M059J (cell line): ENCODE results near the gene APBB2. TPM values are rescaled to one million over a fixed set of nuclear protein-coding genes. Genes with fewer than 3 reads are reported as not detected.
"Not testable (repeated sequence)": the region's sequence is repeated elsewhere in the genome, so short reads cannot be mapped to it uniquely, and the experiment has no call there.

Experiments
- DNase-seq: peaks from one replicate; pipeline ENCODE4 v3.0.0-alpha.2; 2012; ENCODE audit warnings: low read depth
- total RNA-seq: library from RNA; depleted of rRNA; stranded (reverse); fragments of >200 nt; shearing (Covaris generic); gene quantifications from 2 replicates; pipeline ENCODE4 v1.2.3, GENCODE V29; 2014

APBB2 gene
- total RNA-seq, 1 experiment from 2014 or later, result 81.9 TPM

- no peak for DNase-seq
Observed at GRCh38 chr4:40939856-40940255, 274.5 kb downstream of the APBB2 start.

DNA sequence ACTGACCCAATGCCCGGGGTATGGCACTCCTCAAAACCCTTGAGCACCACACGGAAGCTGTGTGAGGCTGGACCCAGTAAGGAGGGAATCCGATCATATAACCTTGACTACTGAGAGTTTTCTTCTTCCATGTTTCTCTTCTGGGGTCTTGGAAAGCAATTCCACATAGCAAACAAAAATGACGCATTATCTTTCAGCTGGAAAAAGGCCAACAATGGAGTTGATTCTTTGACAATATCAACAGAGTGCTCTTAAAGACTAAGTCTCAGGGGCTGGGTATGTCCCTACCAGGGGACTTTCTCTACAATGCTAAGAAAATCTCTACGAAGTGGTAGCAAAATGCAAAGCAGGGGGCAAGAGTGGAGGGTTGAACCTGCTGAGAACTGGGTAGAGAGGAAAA is 276.0 kb downstream of the APBB2 start:
- DNase-seq, result no peak

DNA sequence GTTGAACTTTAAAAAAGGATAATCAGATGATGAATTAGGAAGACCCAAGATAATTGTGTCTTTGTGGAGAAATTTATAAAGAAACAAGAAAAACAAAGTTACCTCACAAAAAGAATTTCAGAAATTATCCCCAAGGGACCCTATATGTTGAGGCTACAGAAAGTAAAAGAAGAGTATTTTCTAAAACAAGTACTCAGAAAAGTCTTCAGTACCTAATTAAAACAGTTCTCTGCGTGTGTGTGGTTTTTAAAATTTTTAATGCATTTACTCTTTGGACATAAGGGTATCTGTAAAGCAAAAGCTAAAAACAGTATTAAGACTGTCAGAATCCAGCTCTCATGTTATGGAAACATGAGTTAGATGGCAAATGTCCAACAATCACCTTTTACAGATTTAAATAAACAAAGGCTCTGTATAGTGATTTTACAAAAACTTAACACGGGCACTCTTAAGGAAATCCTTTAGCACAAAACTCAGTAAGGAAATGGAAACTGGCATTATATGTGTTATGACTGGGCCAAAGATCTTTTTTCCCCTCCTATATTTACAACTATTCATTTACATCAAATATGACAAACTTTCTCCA is 277.1 kb downstream of the APBB2 start:
- DNase-seq, result no peak

DNA sequence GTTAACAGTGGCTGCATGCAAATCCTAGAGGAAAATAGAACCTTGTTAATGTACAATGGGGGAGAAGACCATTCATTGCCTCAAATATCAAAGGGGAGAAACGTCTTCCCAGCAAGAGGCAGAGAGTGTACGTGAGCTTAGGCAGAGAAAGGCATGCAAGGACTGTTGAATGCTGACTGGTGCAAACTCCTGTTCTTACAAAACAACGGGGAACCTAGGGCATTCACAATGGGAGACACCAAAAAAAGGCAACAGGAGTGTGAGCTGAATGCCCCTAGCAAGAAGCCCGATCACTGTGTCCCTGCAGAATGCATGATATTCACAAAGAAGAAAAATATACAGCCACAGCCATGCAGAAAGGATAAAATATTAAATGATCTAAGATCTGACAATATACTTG is 279.7 kb downstream of the APBB2 start:
- DNase-seq, result no peak

- no peak for DNase-seq
Observed at GRCh38 chr4:40933272-40934053, 280.9 kb downstream of the APBB2 start.

DNA sequence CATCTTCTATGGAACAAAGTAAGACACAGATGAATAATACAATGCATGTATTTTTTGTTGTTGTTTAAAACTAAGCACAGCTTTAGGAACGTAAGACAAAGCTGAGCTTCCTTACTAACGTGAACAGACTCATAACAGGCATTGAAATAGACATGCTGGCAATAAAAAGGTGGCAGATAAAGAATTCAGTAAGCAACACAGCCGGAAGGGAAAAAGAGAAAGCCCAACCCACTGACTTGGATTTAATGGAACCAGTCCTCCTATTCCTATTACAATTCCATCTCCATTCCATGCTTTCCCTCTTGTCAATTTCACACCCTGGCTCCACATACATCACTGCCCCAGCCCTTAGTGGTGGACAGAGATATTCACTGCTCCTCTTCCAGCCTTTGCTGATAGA is 282.5 kb downstream of the APBB2 start:
- no peak for DNase-seq

GRCh38 chr4:40931238-40931637 is 283.1 kb downstream of the APBB2 start:
- no peak for DNase-seq

- no peak for DNase-seq
Observed at GRCh38 chr4:40927074-40927473, 287.3 kb downstream of the APBB2 start.

DNA sequence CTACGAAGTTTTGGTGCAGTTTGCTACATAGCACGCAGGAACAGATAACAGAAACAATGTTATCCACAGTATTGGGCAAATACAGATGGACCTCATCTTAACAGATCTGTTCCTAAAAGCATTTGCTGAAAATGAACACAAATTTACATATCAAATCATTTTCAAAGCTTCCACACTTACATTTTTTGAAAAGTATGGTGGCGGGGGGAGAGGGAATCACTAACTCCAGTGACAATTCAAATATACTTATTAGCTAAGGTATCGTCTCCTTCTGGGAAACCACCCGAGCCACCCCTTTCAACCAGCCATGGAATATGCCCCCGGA is 289.6 kb downstream of the APBB2 start:
- no peak for DNase-seq

GRCh38 chr4:40924096-40924792 is 290.1 kb downstream of the APBB2 start:
- DNase-seq, result peak; percentile 59

DNA sequence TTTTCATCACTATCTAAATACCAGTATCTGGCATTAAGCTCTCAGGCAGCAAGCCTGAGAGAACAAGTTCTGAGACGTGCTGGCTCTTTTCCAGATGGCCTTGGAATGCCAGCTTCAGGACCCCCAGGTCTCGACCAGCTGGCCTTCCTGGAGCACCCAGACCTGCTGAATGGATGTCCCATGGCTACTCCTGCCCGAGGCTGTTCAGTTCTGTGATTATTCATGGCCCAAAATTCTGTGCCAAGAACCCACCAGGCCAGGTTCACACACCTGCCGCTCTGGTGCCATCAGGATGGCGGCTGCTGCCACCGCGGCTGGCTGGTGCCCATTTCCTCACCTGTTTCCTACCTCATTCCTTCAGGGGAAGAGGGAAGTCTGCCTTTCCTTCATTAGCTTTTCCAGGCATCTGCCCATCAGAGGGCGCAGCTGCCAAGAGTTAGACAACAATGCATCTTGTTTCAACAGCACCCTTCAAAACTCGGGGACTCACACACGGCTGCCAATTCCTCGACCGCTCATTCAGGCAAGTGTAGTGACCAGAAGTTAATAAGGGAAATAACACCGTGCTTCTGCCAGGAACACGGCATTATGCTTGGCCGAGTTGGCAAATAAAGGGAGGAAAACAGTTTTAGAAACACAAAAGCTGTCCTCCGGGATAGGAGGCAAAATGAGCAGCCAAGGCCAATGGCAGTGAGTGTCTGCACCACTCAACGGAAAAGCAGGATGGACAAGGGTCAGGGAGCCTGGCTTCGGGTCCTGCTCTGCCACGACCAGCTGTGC is 290.8 kb downstream of the APBB2 start:
- no peak for DNase-seq

DNA sequence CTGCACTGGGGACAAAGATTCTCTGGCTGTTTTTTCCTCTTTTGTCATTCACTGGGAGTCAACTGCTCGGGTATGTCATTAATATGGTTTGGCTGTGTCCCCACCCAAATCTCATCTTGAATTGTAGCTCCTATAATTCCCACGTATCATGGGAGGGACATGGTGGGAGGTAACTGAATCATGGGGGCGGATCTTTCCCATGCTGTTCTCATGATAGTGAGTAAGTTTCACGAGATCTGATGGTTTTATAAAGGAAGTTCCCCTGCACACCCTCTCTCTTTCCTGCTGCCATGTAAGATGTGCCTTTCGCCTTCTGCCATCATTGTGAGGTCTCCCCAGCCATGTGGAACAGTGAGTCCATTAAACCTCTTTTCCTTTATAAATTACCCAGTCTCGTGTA is 294.4 kb downstream of the APBB2 start:
- DNase-seq, result not testable (repeated sequence)

GRCh38 chr4:40918330-40918729 is 296.0 kb downstream of the APBB2 start:
- peak; percentile 82 for DNase-seq

DNA sequence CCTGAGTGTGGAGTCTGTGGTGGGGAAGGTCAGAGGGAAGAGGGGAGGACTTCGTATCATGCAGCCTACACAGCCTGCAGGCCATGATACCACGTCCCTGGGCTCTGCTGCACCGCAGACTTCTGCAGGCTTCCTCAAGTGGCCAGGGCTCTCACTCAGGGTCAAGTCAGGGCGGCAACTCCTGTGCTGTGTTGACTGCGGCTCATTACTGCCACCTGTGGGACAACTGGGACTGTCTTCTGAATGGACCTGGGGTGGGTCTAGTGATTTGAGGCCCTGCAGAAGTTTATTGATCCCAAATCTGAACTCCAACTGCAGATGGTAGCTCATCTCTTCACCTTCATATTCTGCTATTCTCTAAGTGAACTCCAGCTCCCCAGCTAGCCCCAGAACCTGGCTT is 297.5 kb downstream of the APBB2 start:
- peak; percentile 50 for DNase-seq

DNA sequence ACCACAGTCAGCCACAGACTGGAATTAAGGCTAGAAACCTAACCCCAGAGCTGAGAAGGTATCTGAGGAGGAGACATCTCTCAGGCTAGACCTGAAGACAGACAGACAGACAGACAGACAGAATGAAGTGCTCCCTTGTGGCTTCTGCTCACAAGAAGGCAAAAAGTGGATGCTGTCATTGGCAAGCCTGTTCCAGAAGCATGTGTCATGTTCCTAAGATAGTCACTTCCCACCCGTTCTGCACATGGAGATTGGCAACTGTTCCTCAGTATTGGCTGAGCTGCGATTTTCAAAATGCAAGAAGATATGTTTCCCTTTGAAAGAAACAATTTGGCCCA is 298.2 kb downstream of the APBB2 start:
- DNase-seq, result no peak

DNA sequence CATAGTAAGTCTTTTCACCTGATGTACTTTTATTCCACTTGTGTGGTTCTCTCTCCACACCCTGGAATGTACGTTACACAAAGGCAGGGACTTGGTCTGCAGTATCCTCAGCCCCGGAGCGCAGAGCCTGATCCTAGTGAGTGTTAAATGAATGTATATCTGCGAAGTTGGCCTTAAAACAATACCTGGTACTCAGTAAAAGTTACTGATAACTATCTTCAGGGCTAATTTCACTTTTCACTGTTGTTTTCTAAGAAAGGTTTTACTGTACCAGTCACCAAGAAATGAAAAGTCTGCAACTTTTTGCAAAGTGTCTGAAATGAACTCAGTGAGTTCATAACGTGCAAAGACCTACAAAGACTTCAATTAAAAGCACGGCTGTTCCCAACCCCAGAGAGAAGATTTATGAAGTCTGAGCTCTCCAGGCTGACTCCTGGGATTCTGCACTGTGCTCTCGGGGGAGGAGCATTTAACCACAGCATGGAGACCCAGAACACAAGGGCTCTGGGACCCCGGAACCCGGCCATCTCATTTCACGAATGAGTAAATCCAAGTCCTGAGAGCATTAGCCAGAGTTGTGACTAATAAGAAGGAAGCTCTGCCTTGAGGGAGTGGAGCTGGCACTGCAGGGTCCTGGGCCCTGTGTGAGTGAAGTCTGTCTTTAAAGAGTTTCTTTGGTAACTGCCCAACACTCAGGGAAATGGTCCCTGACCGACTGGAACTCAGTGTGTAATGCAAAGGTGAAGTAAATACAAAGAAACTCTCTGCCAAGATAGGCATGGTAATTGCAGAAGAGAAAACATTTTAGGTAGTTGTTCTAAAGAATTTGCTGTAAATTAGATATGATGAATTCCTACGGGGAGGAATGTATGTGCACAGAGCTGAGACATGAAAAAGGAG is 298.8 kb downstream of the APBB2 start:
- peak; percentile 86 for DNase-seq

- no peak for DNase-seq
Observed at GRCh38 chr4:40912460-40913184, 301.7 kb downstream of the APBB2 start.

DNA sequence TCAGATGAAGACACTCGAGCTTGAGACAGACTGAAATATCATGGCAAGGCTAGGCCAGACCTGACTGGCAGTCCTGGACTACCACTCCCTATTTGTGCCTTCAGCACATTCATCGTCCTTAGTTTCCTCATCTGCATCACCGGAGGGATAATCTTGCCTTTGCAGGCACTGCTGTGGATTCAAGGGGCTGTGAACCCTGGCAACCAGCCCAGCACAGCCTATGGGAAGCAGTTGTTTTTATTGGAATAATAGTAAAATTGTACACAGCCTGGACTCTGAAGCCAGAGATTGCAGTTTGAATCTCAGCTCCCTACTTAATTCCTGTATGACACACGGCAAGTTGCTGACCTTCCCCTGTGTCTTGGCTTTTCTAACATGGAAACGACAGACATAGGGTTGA is 303.6 kb downstream of the APBB2 start:
- DNase-seq, result no peak

DNA sequence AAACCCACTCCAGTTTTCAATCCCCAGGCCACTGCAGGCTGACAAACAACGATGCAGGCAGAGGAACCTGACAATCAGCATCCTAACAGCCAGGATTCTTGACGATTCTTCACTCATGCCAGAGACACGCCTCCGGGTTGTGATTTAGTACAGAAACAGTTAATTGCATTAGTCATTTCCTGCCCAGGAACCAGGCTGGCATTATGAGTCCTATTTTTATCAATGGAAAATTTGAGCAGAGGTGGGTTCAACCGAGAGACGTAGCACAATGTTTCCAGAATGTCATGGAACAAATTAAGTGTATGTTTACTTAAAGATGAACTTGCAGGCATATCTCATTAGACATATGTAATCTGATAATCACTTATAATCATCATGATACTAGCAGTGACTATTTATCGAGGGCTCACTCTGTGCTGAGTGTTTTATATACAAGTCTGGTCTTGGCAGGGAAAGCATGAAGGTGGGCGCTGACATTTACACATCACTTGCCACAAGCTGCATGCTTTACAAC is 304.9 kb downstream of the APBB2 start:
- peak; percentile 96 for DNase-seq

- DNase-seq, result peak; percentile 86
Observed at GRCh38 chr4:40908702-40909362, 305.5 kb downstream of the APBB2 start.
